GM19452 (cell line): ENCODE results near the gene CAP2.

Source experiments
- ATAC-seq: cut with Tn5 transposase; IDR thresholded peaks from one replicate; pipeline ENCODE4 v1.9.1; 2021; ENCODE audit not compliant: unreplicated experiment

The CAP2 gene, protein sequence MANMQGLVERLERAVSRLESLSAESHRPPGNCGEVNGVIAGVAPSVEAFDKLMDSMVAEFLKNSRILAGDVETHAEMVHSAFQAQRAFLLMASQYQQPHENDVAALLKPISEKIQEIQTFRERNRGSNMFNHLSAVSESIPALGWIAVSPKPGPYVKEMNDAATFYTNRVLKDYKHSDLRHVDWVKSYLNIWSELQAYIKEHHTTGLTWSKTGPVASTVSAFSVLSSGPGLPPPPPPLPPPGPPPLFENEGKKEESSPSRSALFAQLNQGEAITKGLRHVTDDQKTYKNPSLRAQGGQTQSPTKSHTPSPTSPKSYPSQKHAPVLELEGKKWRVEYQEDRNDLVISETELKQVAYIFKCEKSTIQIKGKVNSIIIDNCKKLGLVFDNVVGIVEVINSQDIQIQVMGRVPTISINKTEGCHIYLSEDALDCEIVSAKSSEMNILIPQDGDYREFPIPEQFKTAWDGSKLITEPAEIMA

DNA sequence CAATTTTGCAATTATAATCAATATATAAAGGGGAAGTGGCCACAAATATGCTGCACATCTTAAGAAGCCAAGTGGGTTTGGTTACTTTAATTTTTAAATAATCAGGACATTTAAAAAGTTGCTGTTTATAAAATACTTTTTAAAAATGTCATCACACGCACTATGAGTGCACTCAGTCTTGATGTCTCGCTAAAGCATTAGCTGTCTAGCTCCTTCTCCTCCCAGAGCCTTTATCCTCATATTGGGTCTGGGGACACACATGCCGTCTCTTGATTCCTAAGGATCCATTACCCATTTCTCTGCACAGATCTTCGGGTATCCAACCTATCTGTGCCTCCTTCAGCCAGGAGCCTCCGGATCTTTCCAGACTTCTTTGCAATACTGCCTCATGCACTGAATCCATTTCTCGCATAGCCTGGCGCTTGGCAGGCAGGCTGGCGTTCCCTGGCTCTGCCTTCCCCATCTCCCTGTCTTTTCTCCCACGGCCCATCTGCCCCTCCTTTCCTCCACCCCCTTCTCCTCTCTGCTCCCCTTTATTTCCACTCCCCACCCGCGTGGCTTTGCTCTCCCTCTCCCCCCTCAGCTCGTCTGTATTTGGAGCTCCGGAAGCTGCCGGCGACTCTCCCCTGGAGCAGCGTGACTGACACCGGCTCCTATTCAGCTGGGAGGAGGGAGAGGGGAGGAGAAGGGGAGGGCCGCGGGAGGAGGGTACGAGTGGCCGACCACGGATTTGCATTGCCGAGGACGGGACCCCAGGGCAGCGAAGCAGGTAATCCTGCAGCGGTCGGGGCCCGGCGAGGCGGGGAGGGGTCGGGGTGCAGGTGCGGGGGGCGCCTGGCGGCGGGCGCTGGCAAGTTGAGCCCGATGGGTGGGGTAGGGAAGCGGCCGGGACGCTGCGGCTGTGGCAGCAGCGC, at the start of gene CAP2:
CAP2 (plus strand) TSS at position 618 of the 914 bp plus-strand sequence. CDS start 27,961 bp downstream, outside the sequence.
- ATAC-seq = no peak

DNA sequence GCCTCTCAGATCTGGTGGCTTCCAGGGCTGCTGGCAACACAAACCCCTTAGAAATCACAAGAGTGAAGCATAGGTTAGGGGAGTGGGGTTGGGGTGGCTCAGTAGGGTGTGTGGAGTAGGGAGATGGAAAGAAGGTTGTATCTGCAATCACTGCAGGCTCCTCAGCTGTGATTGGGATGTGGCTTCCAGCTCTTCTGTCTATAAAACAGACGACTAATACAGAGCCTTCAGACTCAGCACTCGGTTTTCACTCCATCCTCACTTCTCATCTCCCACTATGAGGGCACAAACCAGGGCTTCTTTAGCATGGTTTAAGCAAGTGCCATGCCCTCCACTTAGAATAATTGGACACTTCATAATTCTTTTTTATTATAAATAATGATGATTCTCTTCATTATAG, 46.4 kb upstream of the CAP2 start:
- no peak for ATAC-seq

DNA sequence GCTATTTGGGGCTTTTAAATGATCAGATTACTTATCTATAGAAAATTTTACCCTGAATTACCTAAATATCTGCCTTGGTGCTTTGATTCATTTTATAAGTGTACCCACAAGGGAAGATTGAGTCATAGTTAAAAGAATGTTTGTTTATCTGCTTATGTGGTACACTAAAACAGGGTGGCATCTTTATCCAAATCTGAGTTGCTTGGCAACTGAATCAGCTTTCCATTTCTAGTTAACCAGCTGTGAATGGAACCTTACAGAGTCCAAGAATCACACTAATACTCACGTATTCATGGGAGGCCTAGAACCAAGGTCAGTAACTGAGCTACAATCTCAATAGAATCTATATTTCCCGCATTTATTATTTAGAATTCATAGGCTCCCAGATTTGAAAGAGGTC, 44.0 kb upstream of the CAP2 start:
- no peak for ATAC-seq

DNA sequence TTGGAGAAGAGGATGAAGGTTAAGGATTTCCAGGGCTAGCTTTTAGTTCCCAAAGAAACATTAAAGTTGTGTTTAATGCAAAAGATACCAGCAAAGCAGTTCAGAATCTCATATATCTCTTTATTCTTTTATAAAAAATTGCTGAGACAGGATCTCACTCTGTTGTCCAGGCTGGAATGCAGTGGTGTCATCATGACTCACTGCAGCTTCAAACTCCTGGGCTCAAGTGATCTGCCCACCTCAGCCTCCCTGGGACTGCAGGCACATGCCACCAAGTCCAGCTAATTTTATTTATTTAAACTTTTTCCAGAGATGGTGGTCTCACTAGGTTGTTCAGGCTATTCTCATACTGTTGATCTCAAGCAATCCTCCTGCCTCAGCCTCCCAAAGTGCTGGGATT, 41.1 kb upstream of the CAP2 start:
- ATAC-seq = no peak

DNA sequence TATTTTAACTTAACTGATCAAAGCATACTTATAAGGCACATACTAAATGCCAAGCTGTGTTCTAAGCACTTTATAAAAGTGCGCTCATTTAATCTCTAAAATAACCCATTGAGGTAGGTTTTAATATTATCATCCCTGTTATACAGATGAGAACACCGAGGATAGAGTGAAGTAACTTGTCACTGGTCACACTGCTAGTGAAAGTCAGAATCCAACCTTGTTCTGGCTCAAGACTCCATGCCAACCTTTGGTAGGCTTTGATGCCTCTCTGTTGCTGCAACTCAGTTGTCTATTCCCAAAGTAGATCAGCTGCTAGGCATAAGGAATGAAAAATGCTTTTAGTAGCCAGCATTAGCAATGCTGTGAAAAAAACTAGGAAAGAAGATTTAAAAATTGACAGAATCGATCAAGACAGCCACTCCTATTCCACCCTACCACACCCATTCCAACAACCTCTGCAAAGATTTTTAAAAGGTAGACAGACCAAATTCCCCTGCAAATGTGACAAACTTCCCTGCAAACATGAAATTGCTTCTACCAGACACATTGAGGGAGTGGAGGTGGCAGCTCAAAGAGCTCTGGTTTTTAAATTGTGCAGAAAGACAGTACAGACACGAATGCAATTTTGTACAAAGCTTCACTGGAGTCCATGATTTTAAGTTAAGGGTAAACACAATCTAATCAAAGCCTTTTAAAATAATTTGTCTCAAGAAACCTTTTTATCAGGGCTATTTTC, 39.8 kb upstream of the CAP2 start:
- no peak for ATAC-seq

DNA sequence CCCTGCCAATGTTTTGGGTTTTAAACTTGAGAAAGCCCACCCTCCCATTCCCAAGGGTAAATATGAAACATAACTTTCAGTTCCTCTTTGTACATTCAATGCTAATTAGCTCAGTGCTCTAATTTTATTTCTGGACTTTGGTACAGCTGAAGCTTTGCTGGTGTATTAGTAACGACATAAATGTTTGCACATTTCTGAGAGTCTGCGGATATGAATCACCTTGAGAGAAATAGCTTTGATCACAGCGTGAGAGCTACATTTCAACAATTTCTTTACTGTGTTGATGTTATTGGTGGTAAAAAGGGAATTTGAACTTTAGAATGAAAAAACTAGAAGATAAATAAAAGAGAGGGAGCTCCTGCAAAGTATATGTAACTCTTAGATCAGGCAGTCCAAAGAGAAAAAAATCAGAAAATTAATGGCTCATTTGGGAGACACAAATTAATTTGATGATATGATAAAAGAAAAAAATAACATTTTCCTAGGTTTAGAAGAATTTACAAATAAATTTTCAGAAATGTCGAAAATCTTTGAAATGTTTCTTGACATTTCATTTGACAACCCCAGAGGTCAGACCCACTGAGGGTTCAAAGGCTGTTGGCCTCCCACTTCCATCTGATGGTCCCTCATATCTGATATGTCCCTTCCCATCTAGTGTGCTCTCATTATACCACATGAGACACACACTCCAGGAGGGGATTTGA, 38.5 kb upstream of the CAP2 start:
- no peak for ATAC-seq

DNA sequence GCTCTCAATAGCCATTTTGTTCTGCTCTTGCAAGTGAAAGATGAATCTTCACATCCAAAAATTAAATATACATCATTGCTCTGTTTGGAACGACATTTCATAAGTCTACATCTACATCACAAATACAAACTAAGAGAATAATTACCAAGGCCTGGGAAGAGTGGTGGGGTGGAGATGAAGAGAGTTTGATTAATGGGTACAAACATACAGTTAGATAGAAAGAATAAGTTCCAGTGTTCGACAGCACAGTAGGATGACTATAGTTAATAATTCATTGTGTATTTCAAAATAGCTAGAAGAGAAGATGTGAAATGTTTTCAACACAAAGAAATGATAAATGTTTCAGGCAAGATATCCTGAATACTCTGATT, 38.0 kb upstream of the CAP2 start:
- ATAC-seq = no peak

DNA sequence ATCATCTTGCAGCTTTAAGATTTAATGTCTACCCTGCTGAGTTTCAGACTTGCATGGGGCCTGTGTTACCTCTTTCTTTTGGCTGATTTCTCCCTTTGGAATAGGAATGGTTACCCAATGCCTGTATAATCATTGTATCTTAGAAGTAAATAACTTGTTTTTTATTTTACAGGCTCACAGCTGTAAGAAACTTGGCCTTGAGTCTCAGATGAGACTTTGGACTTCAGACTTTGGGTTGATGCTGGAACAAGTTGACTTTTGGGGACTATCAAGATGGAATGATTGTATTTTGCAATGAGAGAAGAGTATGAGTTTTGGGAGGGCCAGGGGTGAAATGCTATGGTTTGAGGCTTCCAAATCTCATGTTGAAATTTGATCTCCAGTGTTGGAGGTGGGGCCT, 34.9 kb upstream of the CAP2 start:
- no peak for ATAC-seq

DNA sequence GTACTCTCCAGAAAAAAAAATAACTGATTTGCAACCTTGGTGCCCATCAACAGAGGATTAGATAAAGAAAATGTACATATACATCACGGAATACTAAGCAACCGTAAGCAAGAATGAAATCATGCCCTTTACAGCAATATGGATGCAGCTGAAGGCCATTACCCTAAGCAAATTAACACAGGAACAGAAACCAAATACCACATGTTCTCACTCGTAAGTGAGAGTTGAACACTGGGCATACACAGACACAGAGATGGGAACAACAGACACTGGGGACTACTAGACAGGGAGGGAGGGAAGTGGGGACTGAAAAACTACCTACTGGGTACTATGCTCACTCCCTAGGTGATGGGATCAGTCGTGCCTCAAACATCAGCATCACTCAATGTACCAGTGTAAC, 32.8 kb upstream of the CAP2 start:
- no peak for ATAC-seq

DNA sequence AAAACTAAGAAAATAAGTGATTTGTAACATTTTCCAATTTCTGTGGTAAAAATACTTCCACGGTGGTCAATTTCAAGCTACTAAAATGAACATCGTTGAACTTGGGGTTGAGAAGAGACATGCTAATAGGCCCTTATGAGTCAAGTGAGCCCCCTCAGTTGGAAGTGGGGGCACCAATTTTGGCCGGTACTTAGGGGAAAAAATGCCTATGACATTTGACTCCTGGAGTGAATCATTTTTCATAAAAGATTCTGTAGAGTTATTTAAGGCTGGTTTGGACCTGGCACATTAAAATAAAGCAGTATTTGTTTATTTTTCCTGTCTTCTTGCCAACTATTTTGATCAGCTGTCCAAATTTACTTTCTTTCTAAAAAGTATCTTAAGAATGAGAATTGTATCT, 32.4 kb upstream of the CAP2 start:
- ATAC-seq = no peak

DNA sequence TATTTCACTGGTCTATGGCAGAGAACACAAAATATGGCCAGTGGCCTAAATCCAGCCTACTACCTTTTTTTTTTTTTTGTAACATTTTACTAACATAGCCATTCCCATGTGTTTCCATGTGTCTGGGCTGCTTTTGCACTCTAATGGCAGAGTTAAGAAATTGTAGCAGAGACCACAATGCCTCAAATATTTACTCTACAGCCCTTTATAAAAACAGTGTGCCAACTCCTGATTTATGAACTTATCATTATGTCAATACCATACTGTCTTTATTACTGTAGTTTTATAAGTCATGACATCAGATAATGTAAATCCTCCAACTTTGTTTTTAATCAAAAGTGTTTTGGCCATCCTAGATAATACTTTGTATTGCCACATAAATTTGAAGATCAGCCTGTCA, 27.4 kb upstream of the CAP2 start:
- ATAC-seq = no peak

DNA sequence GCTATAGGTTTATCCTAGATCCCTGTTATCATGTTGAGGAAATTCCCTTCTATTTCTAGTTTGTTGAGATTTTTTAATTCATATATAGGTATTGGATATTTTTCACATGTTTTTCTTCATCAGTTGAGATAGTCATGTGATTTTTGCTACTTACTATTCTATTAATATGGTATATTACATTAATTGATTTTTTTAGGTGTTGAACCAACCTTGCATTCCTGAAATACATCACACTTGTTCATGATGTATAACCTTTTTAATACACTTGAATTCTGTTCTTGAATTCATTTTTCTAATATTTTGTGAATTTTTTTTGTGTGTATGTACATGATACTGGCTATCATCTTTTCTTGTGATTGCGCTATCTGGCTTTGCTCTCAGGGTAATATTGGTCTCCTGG, 25.5 kb upstream of the CAP2 start:
- ATAC-seq = no peak

DNA sequence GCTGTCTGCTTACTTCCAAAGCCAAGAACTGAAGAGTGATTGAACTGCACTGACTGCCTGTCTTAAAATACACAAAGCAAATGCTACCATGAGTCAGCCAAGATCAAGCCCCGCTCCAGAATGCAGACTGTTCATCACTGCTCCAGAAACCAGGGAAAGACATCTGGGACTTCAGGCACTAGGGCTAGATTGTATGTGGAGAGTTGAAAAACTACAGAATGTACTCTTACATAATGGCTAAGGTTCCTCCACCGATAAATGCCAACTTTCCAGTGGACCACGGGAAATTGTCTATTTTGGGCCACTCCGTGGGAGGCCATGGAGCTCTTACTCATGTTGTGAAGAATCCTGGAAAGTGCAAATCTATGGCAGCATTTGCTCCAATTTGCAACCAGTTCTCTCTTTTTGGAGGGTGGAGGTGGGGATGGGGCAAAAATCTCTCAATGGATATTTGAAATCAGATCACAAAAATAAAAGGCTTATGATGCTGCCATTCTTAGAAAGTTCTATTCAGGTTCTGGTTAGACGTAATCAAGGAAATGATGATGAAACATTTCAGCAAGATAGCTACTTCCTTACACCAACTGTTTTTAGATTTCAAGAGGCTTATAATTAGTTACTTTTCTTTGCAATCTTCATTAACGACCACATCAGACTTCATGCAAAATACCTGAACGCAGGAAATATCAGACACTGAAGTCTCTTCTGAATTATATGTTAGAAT, 11.8 kb upstream of the CAP2 start:
- no peak for ATAC-seq

DNA sequence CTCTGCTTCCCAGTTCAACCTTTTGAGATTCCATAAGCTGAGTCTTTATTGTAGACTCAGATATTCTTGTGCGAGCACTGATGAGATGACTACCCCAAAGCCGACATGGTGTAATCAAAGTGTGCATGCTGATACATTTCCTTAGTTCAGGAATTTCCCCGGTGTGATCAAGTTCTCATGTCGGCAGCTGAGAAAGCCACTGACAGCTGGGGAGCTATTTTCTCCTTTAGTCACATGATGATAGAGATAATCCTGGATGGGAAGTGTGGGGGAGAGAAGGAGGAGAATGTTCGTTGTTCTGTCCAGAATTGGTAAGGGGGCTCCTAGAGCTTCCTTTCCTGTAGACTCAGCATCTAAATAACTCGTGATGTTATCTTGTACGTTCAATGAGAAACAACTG, 7.7 kb upstream of the CAP2 start:
- no peak for ATAC-seq

DNA sequence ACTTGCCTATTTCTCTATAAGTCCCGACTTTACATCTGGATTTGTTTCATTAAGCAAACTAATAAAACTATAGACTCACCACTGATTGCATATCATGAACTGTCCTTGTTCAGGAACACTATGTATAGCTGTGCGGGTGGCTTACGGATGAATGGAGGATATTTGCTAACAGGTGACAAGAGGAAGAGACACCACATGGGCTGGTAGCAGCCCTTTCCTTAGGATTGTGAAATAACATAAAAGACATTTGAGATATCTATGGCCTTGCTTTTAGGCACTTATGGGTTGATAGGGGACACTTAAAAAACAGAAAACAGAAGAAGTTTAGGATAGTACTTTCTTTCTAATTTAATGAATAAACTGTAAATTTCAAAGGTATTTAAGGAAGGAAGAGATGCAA, 5.0 kb upstream of the CAP2 start:
- ATAC-seq = no peak

DNA sequence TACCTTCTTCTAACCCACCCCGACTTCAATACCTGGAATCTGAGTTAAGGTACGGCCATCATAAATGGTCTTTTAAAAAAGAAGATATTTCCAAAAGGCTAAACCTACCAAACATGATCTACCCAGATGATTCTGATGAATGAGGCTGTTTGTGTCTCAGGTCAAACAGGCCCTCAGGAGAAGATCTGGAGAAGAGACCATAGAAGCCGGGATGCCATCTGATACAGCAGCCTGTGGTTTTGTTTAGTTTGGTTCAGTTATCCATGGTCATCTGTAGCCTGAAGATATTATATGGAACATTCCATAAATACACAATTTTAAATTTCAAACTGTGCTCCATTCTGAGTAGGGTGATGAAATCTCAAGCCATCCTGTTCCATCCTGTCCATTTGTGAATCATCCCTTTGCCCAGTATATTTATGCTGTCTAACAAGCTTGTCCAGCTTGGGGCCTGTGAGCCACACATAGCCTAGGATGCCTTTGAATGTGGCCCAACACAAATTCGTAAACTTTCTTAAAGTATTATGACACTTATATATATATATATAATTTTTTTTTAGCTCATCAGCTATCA, 4.0 kb upstream of the CAP2 start:
- no peak for ATAC-seq

DNA sequence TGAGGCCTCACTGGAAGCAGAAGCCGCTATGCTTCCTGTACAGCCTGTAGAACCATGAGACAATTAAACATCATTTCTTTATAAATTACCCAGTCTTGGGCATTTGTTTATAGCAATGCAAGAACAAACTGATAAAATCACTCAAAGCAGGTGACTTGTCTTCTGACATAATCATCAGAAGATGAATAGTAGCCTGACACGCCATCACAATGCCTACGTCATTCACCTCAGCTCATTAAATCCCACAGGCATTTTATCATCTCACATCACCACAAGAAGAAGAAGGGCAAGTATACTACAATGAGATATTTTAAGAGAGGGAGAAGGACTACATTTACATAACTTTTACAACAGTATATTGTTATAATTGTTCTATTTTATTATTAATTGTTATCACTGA, 3.1 kb upstream of the CAP2 start:
- ATAC-seq = no peak

DNA sequence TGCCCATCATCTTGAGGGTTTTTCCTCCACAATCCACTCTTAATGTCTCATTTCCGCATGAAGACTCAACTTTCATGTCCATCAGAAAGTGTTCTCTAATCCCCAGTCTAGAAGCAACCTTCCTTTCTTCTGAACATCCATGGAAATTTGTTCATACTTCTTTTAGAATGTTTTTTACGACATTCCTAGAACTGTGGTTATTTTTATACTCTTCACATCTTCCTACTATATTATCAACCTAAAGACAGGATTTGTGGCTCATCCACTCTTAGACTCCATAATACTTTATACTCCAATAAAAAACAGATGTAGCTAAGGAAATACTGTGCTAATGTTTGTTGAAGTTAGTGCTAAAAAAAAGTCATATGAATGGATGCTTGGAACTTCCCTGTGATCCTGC, 1.4 kb upstream of the CAP2 start:
- ATAC-seq = no peak

DNA sequence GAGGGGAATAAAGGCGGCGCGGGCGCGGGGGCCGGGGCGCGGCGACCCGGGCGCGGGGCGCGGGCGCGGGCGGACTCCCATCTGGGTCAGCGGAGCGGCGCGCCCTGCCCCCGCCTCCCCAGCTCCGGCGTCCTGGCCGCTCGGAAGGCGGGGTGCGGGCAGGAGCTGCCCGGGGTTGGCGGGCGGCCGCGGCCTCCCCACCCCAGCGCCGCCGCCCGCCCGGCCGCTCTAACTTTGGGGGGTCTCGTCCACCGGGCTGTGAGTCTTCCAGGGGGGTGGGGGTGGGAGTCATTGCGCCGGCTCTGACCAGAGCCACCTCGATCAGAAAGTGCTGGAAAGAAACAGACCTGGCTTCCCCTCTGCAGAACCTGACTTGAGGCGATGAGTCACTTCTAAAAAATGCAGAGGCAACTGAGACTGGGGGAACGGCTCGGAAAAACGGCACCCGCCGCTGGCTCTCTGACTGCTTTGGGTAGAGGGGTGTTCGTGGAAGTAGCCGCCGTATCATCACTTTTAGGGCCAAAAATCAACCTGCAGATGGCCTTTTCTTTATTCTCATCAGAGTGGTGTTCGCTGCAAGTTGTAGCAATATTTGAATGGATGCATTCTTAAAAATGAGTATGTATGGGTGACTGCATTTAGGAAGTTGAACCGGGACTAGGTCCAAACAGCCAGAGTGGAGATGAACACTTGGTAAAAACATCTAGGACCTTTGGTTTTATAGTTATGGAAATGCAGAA, 667 bp downstream of the CAP2 start:
- ATAC-seq = no peak
